ENCODE results near the gene SH2D3C. TPM values are rescaled to one million over a fixed set of nuclear protein-coding genes. Genes with fewer than 3 reads are reported as not detected.

Gene SH2D3C
- total RNA-seq, 1 donor from 2014 or later, result 137 TPM

DNA sequence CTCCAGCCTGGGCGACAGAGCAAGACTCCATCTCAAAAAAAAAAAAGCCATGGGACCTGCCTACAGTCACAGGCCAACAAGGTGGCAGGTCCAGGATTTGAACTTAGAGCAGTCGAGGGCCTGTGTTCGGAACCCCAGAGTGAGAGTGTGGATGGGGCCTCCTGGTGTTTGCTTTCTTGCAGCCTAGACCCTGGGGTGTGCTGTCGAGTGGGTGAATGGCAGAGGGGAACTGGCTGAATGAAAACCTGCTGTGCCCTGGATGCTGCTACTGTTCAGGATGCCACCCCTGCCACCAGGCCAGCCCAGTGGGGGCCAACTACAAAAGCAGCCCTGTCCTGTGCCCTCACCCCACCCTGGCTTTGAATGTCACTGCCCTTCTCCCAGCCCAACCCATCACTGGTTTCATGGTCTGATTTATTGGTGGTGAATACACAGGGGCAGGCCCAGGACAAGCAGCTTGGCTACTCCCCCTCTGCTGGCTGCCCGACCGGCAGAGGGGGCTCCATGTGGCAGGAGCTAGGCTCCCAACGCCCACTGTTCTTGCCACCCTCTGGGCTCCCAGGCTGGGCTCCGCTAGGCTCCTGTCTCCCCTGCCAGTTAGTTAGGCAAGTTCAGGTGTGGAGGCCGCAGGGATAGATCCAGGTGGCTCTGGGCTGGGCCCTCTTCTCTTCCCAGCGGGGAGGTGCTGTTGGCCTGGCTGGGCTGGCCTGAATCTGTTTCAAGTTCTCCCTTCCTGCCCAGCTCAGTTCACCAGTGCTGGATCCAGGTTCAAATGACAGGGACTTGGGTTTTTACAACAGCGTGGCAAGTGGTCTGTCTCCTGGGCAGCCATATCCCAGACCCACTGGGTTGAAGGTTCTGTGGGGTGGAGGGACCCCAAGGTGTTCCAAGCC lies 36.4 kb upstream of the SH2D3C start:
- Mint-ChIP-seq H3K9me3 (ENCODE audit: unreplicated experiment) (no peaks in the 10 kb centered on the region), H3K4me3 (ENCODE audit: unreplicated experiment) (no peak overlapping the region), H3K27ac (ENCODE audit: unreplicated experiment) (no peak overlapping the region)

DNA sequence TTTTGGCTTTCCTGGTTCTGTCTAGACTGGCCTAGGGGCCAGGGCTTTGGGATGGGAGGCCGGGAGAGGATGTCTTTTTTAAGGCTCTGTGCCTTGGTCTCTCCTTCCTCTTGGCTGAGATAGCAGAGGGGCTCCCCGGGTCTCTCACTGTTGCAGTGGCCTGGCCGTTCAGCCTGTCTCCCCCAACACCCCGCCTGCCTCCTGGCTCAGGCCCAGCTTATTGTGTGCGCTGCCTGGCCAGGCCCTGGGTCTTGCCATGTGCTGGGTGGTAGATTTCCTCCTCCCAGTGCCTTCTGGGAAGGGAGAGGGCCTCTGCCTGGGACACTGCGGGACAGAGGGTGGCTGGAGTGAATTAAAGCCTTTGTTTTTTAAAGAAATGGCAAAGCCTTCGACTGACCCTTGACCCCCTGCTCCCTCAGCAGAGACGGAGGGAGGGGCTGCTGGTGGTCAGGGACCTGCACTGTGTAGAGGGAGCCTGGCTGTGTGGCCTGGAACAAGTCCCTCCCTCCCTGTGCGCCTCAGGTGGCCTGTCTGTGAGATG lies 35.3 kb upstream of the SH2D3C start:
- Mint-ChIP-seq H3K27me3 (ENCODE audit: unreplicated experiment) (peaks cover 30% of the 10 kb centered on the region), H3K4me3 (ENCODE audit: unreplicated experiment) (no peak overlapping the region), H3K4me1 (ENCODE audit: unreplicated experiment) (no peaks in the 10 kb centered on the region), H3K9me3 (ENCODE audit: unreplicated experiment) (no peaks in the 10 kb centered on the region), H3K27ac (ENCODE audit: unreplicated experiment) (no peak overlapping the region), H3K36me3 (ENCODE audit: low read depth, unreplicated experiment) (peaks cover 19% of the 10 kb centered on the region)
- TF ChIP-seq, protein P1, sequence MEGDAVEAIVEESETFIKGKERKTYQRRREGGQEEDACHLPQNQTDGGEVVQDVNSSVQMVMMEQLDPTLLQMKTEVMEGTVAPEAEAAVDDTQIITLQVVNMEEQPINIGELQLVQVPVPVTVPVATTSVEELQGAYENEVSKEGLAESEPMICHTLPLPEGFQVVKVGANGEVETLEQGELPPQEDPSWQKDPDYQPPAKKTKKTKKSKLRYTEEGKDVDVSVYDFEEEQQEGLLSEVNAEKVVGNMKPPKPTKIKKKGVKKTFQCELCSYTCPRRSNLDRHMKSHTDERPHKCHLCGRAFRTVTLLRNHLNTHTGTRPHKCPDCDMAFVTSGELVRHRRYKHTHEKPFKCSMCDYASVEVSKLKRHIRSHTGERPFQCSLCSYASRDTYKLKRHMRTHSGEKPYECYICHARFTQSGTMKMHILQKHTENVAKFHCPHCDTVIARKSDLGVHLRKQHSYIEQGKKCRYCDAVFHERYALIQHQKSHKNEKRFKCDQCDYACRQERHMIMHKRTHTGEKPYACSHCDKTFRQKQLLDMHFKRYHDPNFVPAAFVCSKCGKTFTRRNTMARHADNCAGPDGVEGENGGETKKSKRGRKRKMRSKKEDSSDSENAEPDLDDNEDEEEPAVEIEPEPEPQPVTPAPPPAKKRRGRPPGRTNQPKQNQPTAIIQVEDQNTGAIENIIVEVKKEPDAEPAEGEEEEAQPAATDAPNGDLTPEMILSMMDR (IDR thresholded peaks at IDR 0.05; ENCODE audit: unreplicated experiment), result no peak
- no peak for DNase-seq (ENCODE audit: low spot score)

More for the DNA sequence above, 36.4 kb upstream of the SH2D3C start:
- Mint-ChIP-seq H3K36me3 (ENCODE audit: low read depth, unreplicated experiment) (peaks cover 20% of the 10 kb centered on the region), H3K4me1 (ENCODE audit: unreplicated experiment) (no peaks in the 10 kb centered on the region), H3K27me3 (ENCODE audit: unreplicated experiment) (peaks cover 24% of the 10 kb centered on the region)
- TF ChIP-seq, protein P1 (IDR thresholded peaks at IDR 0.05; ENCODE audit: unreplicated experiment), result no peak
- DNase-seq (ENCODE audit: low spot score), result no peak

GRCh38 chr9:127812936-127813675 lies 34.6 kb upstream of the SH2D3C start:
- Mint-ChIP-seq H3K9me3 (ENCODE audit: unreplicated experiment) (no peaks in the 10 kb centered on the region), H3K4me3 (ENCODE audit: unreplicated experiment) (no peak overlapping the region), H3K4me1 (ENCODE audit: unreplicated experiment) (no peaks in the 10 kb centered on the region), H3K36me3 (ENCODE audit: low read depth, unreplicated experiment) (peaks cover 12% of the 10 kb centered on the region), H3K27ac (ENCODE audit: unreplicated experiment) (no peak overlapping the region), H3K27me3 (ENCODE audit: unreplicated experiment) (peaks cover 26% of the 10 kb centered on the region)
- TF ChIP-seq, protein P1 (IDR thresholded peaks at IDR 0.05; ENCODE audit: unreplicated experiment), result no peak
- DNase-seq (ENCODE audit: low spot score), result no peak

GRCh38 chr9:127812011-127812410 lies 33.5 kb upstream of the SH2D3C start:
- H3K36me3 Mint-ChIP-seq (ENCODE audit: low read depth, unreplicated experiment), result peaks cover 3% of the 10 kb centered on the region

More at GRCh38 chr9:127812011-127812410, 33.5 kb upstream of the SH2D3C start:
- peak overlapping the region; percentile 42 for H3K27ac Mint-ChIP-seq (ENCODE audit: unreplicated experiment)
- H3K4me1 Mint-ChIP-seq (ENCODE audit: unreplicated experiment), result no peaks in the 10 kb centered on the region
- H3K9me3 Mint-ChIP-seq (ENCODE audit: unreplicated experiment), result no peaks in the 10 kb centered on the region
- DNase-seq (ENCODE audit: low spot score), result no peak
- TF ChIP-seq, protein P1 (IDR thresholded peaks at IDR 0.05; ENCODE audit: unreplicated experiment), result no peak
- no peak overlapping the region for H3K4me3 Mint-ChIP-seq (ENCODE audit: unreplicated experiment)
- peaks cover 23% of the 10 kb centered on the region for H3K27me3 Mint-ChIP-seq (ENCODE audit: unreplicated experiment)
